ENCODE data around the gene PTPN3.

DNA sequence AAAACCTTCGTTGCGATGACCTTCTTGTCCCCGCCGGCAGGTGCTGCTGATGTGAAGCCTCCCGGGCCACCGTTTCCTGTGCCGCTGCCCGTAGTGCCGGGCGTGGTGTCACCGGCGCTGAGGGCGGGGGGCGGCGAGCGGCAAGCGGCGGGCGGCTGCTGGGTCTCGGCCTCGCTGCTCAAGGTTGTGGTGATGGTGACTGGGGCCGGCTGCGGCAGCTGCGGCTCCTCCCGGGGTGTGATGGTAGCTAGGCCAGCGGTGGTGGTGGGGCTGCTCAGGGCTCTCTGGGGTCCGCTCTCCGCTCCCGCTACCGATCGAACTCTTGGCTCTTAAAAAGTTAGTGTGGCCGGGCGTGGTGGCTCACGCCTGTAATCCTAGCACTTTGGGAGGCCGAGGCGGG lies 36.0 kb upstream of the PTPN3 start:
- TF ChIP-seq, protein P1, sequence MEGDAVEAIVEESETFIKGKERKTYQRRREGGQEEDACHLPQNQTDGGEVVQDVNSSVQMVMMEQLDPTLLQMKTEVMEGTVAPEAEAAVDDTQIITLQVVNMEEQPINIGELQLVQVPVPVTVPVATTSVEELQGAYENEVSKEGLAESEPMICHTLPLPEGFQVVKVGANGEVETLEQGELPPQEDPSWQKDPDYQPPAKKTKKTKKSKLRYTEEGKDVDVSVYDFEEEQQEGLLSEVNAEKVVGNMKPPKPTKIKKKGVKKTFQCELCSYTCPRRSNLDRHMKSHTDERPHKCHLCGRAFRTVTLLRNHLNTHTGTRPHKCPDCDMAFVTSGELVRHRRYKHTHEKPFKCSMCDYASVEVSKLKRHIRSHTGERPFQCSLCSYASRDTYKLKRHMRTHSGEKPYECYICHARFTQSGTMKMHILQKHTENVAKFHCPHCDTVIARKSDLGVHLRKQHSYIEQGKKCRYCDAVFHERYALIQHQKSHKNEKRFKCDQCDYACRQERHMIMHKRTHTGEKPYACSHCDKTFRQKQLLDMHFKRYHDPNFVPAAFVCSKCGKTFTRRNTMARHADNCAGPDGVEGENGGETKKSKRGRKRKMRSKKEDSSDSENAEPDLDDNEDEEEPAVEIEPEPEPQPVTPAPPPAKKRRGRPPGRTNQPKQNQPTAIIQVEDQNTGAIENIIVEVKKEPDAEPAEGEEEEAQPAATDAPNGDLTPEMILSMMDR (conservative IDR thresholded peaks at IDR 0.05 in 1 of 2, IDR thresholded peaks at IDR 0.05 in 1 of 2; ENCODE audit: low read depth in 1 of 2, low read length in 2 of 2), result no peak
- TF ChIP-seq EZH2 (IDR thresholded peaks at IDR 0.05; ENCODE audit: low read length, missing control alignments), result no peak
